ENCODE results near the gene ASB15. TPM values are rescaled to one million over a fixed set of nuclear protein-coding genes. Genes with fewer than 3 reads are reported as not detected.

The ASB15 gene
- total RNA-seq, 2 experiments from 2014 or later, result not detected

DNA sequence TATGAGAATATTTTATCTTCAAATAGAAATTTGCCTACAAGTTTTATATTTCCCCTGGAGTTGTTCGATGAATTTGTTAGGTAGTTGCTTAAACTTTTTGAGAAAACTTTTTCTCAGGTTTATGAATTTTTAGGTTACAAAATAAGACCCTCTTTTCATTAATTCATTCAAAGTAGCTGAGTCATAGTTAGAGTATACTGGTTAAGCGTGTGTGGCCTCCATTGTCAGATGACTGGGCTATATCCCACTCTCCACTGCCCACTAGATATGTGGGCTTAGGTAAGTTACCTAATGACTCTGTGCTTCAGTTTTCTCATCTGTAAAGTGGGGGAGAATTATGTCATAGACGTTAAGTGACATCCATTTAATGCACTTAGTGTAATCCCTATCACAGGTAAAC, 1.0 kb downstream of the ASB15 start:
- Mint-ChIP-seq H3K27me3 (ENCODE audit: low read depth) (peaks cover 7% of the 10 kb centered on the region), H3K9me3 (no peaks in the 10 kb centered on the region), H3K4me1 (ENCODE audit: low read depth) (no peaks in the 10 kb centered on the region), H3K27ac (no peak overlapping the region), H3K4me3 (no peak overlapping the region), H3K36me3 (ENCODE audit: low read depth) (no peaks in the 10 kb centered on the region)
- no peak for DNase-seq
- intact Hi-C loops (cut with micrococcal nuclease), result no loop called here
- CTCF ChIA-PET, result interaction anchor here (1.3 kb wide), 1 partner anchor 22 kb away, joined by 4 read pairs; no protein-coding TSS in a partner anchor

DNA sequence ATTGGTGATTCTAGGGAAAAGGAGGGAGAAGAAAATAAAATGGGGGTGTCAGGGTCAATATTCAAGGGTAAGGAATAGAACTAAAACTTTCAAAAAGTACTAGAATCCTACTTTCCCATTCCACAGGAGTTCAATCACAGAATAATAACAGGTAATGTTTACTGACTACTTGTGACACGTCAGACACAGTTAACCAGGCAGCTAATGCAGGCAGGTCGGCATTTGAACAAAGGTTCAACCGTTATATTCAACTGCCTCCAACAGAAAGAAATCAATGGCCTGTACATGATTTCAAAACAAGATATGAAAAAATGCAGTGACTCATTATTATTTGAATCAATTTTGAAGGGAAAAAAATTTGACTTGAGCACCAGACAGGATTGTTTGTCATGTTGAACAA, 3.1 kb downstream of the ASB15 start:
- CTCF ChIA-PET, result interaction anchor here (2.0 kb wide), 1 partner anchor 20 kb away, joined by 5 read pairs; no protein-coding TSS in a partner anchor
- H3K9me3 Mint-ChIP-seq, result no peaks in the 10 kb centered on the region
- H3K27me3 Mint-ChIP-seq (ENCODE audit: low read depth), result peaks cover 9% of the 10 kb centered on the region
- no peaks in the 10 kb centered on the region for H3K4me1 Mint-ChIP-seq (ENCODE audit: low read depth)
- no peak overlapping the region for H3K27ac Mint-ChIP-seq
- H3K4me3 Mint-ChIP-seq, result no peak overlapping the region
- intact Hi-C loops (cut with micrococcal nuclease), result no loop called here
- H3K36me3 Mint-ChIP-seq (ENCODE audit: low read depth), result no peaks in the 10 kb centered on the region
- no peak for DNase-seq

DNA sequence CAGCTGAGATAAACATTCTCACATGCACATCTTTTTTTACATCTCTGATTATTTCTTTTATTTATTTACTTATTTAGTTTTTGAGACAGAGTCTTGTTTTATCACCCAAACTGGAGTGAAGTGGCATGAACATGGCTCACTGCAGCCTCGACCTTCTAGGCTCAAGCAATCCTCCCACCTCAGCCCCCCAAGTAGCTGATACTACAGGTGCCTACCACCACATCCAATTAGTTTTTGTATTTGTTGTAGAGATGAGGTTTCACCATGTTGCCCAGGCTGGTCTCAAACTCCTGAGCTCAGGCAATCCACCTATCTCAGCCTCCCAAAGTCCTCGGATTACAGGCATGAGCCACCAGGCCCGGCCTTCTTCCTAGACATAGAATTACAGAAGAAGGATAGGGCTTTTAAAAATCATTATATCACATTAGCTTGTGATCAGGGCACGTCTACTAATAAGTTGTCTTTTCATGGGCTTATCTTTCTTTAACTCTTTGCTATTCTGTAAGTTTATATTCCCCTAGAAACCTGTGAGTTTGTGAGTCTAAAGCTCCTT, 5.9 kb downstream of the ASB15 start:
- Mint-ChIP-seq H3K9me3 (no peaks in the 10 kb centered on the region), H3K36me3 (ENCODE audit: low read depth) (no peaks in the 10 kb centered on the region), H3K4me1 (ENCODE audit: low read depth) (no peaks in the 10 kb centered on the region), H3K27ac (no peak overlapping the region), H3K4me3 (no peak overlapping the region), H3K27me3 (ENCODE audit: low read depth) (peaks cover 12% of the 10 kb centered on the region)
- intact Hi-C loops (cut with micrococcal nuclease), result no loop called here
- DNase-seq, result no peak
- CTCF ChIA-PET, result interaction anchor here (1.2 kb wide), 1 partner anchor 259 kb away, joined by 4 read pairs; no protein-coding TSS in a partner anchor

DNA sequence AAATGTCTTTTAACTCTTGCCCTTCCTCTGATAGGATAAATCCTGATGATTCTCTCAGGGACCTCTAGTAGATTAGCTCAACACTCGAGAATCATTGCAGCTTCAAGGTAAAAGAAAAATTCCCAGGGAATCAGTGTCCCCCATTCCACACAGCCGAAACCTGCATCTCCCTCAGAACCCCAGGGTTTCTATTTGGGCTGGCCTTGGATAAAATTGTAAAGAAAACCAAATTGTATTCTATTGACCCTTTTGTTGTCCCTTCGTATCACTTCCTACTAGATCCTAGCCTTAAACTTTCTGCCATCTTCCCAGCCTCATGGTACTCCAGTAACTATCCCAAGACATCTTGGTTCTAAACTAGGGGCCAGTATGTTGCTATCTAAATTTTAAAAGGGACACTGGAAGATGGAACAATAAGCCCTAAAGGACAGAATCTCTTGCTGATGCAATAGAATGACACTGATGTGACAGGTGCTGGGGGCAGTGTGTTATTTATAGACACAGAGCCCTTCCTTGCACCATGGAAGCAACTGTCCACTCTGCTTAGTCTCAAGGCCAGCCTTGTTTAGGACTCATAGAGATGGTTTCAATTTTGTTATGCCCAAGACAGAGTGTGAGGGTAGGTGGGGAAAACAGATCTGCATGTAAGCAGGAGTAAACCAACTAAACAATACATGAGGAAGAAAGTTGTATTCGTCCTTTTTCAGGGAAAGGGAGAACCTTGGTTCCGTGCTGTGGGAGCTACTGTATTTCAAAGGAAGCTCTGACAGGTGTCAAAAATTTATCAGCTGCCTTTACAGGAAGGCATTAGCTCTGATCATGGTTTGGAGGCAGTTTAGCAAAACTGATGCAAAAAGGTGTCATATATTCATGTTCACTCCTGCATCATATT, 7.6 kb downstream of the ASB15 start:
- CTCF ChIA-PET, result interaction anchor here (0.7 kb wide), 1 partner anchor 260 kb away, joined by 4 read pairs; no protein-coding TSS in a partner anchor

DNA sequence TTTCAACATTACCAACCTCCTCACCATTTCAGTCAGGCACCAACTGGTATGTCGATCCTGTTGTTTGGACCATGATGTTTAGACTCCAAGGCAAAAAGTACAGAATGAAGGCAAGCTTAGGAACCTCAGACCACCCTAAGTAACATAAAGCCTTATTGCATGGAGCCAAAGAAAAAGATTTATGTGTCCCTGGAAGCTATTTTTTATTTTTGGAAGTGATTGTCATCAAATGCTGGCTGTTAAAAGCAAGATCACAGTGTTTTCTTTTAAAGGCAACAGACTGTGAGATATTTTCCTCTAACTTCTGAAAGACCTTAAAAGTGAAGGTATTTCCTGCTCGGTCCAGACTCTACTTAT, 8.2 kb downstream of the ASB15 start:
- no peak overlapping the region for H3K4me3 Mint-ChIP-seq
- DNase-seq, result no peak
- CTCF ChIA-PET, result no interaction called here
- no peaks in the 10 kb centered on the region for H3K4me1 Mint-ChIP-seq (ENCODE audit: low read depth)
- intact Hi-C loops (cut with micrococcal nuclease), result no loop called here
- no peaks in the 10 kb centered on the region for H3K36me3 Mint-ChIP-seq (ENCODE audit: low read depth)
- H3K27me3 Mint-ChIP-seq (ENCODE audit: low read depth), result peaks cover 13% of the 10 kb centered on the region
- no peaks in the 10 kb centered on the region for H3K9me3 Mint-ChIP-seq
- H3K27ac Mint-ChIP-seq, result no peak overlapping the region

More for the DNA sequence above, 7.6 kb downstream of the ASB15 start:
- no peaks in the 10 kb centered on the region for H3K4me1 Mint-ChIP-seq (ENCODE audit: low read depth)
- peaks cover 18% of the 10 kb centered on the region for H3K27me3 Mint-ChIP-seq (ENCODE audit: low read depth)
- DNase-seq, result no peak
- intact Hi-C loops (cut with micrococcal nuclease), result no loop called here
- no peak overlapping the region for H3K27ac Mint-ChIP-seq
- H3K4me3 Mint-ChIP-seq, result no peak overlapping the region
- H3K36me3 Mint-ChIP-seq (ENCODE audit: low read depth), result no peaks in the 10 kb centered on the region
- no peaks in the 10 kb centered on the region for H3K9me3 Mint-ChIP-seq

DNA sequence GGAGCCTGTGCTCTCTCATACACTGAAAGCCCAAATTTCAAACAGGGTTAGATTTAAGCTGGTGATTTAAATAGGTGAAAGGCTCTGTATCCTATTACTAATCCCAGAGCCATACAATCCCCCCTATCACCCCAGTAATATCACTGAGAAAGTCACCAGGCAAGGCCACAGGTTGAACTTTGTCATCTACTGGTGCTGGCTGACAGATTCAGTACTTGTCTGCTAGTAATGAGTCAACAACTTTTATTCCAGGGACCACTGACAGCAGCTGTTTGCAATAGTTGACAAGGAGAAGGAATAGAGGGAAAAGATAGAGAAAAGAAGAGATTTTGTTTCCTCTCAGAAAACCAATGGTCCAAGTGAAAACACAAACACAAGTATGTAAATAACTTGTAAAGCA, 10.4 kb downstream of the ASB15 start:
- Mint-ChIP-seq H3K27ac (no peak overlapping the region), H3K4me3 (no peak overlapping the region), H3K36me3 (ENCODE audit: low read depth) (no peaks in the 10 kb centered on the region), H3K27me3 (ENCODE audit: low read depth) (peaks cover 13% of the 10 kb centered on the region), H3K9me3 (no peaks in the 10 kb centered on the region), H3K4me1 (ENCODE audit: low read depth) (no peaks in the 10 kb centered on the region)
- intact Hi-C loops (cut with micrococcal nuclease), result no loop called here
- DNase-seq, result no peak
- CTCF ChIA-PET, result no interaction called here

DNA sequence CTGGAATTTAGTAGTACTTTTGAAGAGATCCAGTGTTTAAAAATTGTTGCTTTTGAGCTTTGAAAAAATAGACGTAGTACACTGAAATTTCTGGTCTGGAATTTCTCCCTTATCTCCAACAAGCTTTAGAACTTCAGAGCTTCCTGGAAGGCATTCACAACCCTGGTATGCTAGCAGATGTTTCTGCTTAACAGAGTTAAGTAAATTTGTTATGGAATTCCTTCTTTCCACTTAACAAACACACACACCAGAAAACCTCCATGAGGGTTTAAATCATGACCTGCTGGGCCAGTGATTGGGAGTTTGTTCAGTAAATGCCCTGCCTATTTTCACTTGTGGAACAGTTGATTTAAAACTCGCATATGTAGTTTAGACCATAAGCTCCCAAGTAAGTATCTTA, 13.7 kb downstream of the ASB15 start:
- no peak overlapping the region for H3K4me3 Mint-ChIP-seq
- no peak overlapping the region for H3K27ac Mint-ChIP-seq
- peaks cover 19% of the 10 kb centered on the region for H3K27me3 Mint-ChIP-seq (ENCODE audit: low read depth)
- CTCF ChIA-PET, result interaction anchor here (1.7 kb wide), 1 partner anchor 9 kb away, joined by 9 read pairs; no protein-coding TSS in a partner anchor
- H3K9me3 Mint-ChIP-seq, result no peaks in the 10 kb centered on the region
- no peak for DNase-seq
- no peaks in the 10 kb centered on the region for H3K4me1 Mint-ChIP-seq (ENCODE audit: low read depth)
- no peaks in the 10 kb centered on the region for H3K36me3 Mint-ChIP-seq (ENCODE audit: low read depth)
- intact Hi-C loops (cut with micrococcal nuclease), result no loop called here

DNA sequence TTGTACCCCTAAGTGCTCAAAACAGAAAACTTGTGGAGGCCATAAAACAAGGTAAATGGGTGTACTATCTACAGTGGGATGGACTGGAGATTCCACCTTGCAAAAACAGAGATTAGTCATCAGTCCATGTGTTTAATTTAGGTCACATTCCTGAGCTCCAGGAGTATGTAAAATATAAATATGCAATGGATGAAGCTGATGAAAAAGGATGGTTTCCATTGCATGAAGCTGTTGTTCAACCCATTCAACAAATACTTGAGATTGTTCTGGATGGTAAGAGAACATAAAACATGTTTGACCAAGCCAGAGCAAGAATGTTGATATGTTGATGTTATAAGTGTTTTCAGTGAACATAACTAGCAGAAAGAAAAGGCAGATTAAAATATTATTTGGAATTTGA, 14.6 kb downstream of the ASB15 start:
- Mint-ChIP-seq H3K4me1 (ENCODE audit: low read depth) (no peaks in the 10 kb centered on the region), H3K27ac (no peak overlapping the region), H3K27me3 (ENCODE audit: low read depth) (peaks cover 19% of the 10 kb centered on the region), H3K4me3 (no peak overlapping the region), H3K36me3 (ENCODE audit: low read depth) (no peaks in the 10 kb centered on the region), H3K9me3 (no peaks in the 10 kb centered on the region)
- intact Hi-C loops (cut with micrococcal nuclease), result no loop called here
- no peak for DNase-seq
- CTCF ChIA-PET, result interaction anchor here (1.0 to 1.1 kb wide), 2 partner anchors 8 to 256 kb away, joined by 3 to 5 read pairs; no protein-coding TSS in a partner anchor

DNA sequence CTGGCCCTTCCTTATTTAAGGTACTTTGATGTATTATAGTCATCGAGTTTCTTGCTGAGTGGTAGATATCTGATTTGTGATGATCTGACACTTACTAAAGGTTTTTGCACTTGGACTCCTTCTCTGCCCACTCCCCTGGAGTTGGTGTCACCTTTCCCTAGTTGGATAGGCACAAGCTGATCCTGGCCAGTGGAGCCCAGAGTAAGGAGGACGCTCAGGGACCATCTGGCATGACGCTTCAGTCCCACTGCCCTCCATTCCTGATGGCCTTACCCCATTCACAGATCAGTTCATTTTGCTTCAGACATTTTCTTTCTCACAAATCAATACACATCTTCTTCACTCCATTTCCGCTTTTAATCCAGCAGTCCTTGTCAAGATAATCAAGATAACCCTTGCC, 20.1 kb downstream of the ASB15 start:
- intact Hi-C loops (cut with micrococcal nuclease), result no loop called here
- H3K4me1 Mint-ChIP-seq (ENCODE audit: low read depth), result no peaks in the 10 kb centered on the region

DNA sequence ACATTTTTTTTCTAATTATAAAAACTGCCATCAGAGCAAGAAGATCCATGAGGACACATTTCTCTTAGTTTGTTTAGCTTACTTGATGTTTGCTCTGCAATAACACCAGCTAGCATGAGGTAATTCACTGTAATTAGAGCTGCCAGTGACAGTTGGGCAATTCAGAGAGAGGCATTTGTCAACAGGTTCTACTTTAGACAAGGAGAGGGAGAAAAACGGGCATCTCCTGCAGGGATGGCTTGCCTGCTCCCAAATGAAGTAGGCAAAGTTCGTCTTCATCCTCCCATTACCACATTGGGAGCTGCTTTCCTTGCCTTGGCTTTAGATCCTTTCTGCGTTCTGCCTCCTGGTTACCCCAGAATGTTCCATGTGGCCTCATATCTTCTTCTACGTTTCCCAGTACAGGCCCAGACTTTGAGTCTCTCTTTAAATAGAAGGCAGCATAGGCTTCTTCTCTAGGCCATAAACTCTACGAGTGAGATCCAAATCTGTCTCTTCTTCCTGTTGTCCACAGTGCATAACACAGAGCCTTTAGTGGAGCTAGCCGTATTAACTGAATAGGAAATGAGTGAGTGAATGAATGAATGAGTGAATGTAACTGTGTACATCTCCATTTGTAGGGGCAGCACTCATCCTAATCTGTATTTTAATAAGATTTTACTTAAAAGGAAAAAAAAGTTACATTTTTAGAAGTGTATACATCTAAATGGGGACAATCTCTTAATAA, 21.2 kb downstream of the ASB15 start:
- CTCF ChIA-PET, result interaction anchor here (0.5 to 2.9 kb wide), 4 partner anchors 8 to 249 kb away, joined by 3 to 10 read pairs (median 7); no protein-coding TSS in a partner anchor
- H3K36me3 Mint-ChIP-seq (ENCODE audit: low read depth), result no peaks in the 10 kb centered on the region
- H3K27me3 Mint-ChIP-seq (ENCODE audit: low read depth), result peaks cover 7% of the 10 kb centered on the region
- H3K9me3 Mint-ChIP-seq, result no peaks in the 10 kb centered on the region
- H3K4me1 Mint-ChIP-seq (ENCODE audit: low read depth), result no peaks in the 10 kb centered on the region
- no peak for DNase-seq
- no peak overlapping the region for H3K4me3 Mint-ChIP-seq
- intact Hi-C loops (cut with micrococcal nuclease), result no loop called here
- no peak overlapping the region for H3K27ac Mint-ChIP-seq

More for the DNA sequence above, 20.1 kb downstream of the ASB15 start:
- CTCF ChIA-PET, result interaction anchor here (1.2 kb wide), 1 partner anchor 127 kb away, joined by 5 read pairs; no protein-coding TSS in a partner anchor
- Mint-ChIP-seq H3K4me3 (no peak overlapping the region), H3K9me3 (no peaks in the 10 kb centered on the region), H3K27me3 (ENCODE audit: low read depth) (peaks cover 9% of the 10 kb centered on the region), H3K27ac (no peak overlapping the region), H3K36me3 (ENCODE audit: low read depth) (no peaks in the 10 kb centered on the region)
- no peak for DNase-seq

DNA sequence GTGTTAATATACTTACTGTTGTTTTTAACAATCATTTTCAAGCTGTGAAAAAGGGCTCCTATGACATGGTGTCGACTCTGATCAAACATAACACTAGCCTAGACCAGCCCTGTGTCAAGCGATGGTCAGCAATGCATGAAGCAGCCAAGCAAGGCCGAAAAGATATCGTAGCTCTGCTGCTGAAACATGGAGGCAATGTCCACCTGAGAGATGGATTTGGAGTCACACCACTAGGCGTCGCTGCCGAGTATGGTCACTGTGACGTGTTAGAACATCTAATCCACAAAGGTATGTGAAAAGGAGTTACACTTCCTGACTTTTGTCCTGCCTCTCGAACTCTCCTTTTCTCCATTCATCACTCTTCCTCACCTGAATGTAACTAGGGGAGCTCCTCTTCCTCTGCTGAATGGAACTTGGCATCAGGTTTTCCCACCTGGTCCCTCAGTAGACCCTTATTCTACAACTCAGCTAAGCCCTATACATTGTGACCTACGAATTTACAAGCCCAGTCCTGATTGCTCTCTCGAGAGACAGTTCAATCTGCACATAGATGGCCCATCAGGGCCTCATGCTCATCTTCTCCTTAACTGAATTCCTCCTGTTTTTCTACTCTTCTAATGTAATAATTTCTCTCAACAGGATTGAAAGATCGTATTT, 23.0 kb downstream of the ASB15 start:
- Mint-ChIP-seq H3K9me3 (no peaks in the 10 kb centered on the region), H3K4me3 (no peak overlapping the region), H3K4me1 (ENCODE audit: low read depth) (no peaks in the 10 kb centered on the region), H3K36me3 (ENCODE audit: low read depth) (no peaks in the 10 kb centered on the region), H3K27me3 (ENCODE audit: low read depth) (no peaks in the 10 kb centered on the region), H3K27ac (no peak overlapping the region)
- CTCF ChIA-PET, result interaction anchor here (0.6 to 2.9 kb wide), 15 partner anchors 8 to 247 kb away, joined by 3 to 10 read pairs (median 4); no protein-coding TSS in a partner anchor
- intact Hi-C loops (cut with micrococcal nuclease), result loop anchor here (1.0 kb wide), 1 partner anchor 130 kb away; no protein-coding TSS in a partner anchor
- peak; percentile 79 for DNase-seq

DNA sequence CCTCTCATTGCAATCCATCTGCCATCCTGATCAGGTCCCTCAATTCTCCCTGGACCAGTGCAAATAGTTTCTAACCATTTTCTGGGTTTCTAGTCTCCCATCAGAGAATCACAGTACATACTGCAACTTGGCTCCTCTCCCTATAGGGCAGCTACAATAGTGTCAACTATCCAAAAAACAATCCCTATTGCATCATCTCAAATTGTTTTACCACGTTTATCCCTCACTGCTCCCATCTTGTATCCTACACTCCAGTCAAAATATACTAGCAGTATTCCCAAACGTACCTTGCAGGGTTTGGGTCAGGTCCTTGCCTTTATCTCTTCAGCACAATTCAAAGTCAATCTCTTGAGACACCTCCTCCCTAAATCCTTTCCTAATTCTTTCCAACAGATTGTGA, 23.6 kb downstream of the ASB15 start:
- DNase-seq, result no peak
- no peak overlapping the region for H3K4me3 Mint-ChIP-seq
- no peaks in the 10 kb centered on the region for H3K9me3 Mint-ChIP-seq
- intact Hi-C loops (cut with micrococcal nuclease), result no loop called here
- H3K36me3 Mint-ChIP-seq (ENCODE audit: low read depth), result no peaks in the 10 kb centered on the region
- no peak overlapping the region for H3K27ac Mint-ChIP-seq
- CTCF ChIA-PET, result interaction anchor here (0.7 to 2.1 kb wide), 8 partner anchors 11 to 131 kb away, joined by 3 to 9 read pairs (median 4); no protein-coding TSS in a partner anchor
- H3K4me1 Mint-ChIP-seq (ENCODE audit: low read depth), result no peaks in the 10 kb centered on the region
- no peaks in the 10 kb centered on the region for H3K27me3 Mint-ChIP-seq (ENCODE audit: low read depth)
